Upper lobe of left lung (tissue), 4 donors: ENCODE measurements around the gene CRISPLD2.

ENCODE experiments used
- POLR2A ChIP-seq, 4 donors: fragments of 450-650 bp; IDR thresholded peaks; one replicate each; pipeline ENCODE4 v1.5.1; 2016 to 2017; ENCODE audit warnings: antibody characterized with exemption in 4 of 4, mild to moderate bottlenecking in 2 of 4
- POLR2AphosphoS5 ChIP-seq, 2 donors: sonication (generic); formaldehyde crosslinking; IDR thresholded peaks; one replicate each; pipeline ENCODE4 v1.5.1; 2017; ENCODE audit warnings: antibody characterized with exemption in 2 of 2
- TF ChIP-seq, protein P1 (sequence below), 6 experiments: fragments of 450-650 bp in 4 of 6; fragments of 200-600 bp in 2 of 6; sonication (generic) in 2 of 6; IDR thresholded peaks; one replicate each; pipeline ENCODE4 v1.5.1; 2016 to 2019; ENCODE audit warnings: antibody characterized with exemption in 6 of 6

GRCh38 chr16:84840687-84841627, 21.2 kb downstream of the CRISPLD2 start:
- TF ChIP-seq POLR2A (IDR thresholded peaks at IDR 0.05) = no peak
- TF ChIP-seq, protein P1, sequence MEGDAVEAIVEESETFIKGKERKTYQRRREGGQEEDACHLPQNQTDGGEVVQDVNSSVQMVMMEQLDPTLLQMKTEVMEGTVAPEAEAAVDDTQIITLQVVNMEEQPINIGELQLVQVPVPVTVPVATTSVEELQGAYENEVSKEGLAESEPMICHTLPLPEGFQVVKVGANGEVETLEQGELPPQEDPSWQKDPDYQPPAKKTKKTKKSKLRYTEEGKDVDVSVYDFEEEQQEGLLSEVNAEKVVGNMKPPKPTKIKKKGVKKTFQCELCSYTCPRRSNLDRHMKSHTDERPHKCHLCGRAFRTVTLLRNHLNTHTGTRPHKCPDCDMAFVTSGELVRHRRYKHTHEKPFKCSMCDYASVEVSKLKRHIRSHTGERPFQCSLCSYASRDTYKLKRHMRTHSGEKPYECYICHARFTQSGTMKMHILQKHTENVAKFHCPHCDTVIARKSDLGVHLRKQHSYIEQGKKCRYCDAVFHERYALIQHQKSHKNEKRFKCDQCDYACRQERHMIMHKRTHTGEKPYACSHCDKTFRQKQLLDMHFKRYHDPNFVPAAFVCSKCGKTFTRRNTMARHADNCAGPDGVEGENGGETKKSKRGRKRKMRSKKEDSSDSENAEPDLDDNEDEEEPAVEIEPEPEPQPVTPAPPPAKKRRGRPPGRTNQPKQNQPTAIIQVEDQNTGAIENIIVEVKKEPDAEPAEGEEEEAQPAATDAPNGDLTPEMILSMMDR (IDR thresholded peaks at IDR 0.05) = no peak
- no peak for TF ChIP-seq POLR2AphosphoS5 (IDR thresholded peaks at IDR 0.05)
